ENCODE results near the gene SLC7A6OS.

DNA sequence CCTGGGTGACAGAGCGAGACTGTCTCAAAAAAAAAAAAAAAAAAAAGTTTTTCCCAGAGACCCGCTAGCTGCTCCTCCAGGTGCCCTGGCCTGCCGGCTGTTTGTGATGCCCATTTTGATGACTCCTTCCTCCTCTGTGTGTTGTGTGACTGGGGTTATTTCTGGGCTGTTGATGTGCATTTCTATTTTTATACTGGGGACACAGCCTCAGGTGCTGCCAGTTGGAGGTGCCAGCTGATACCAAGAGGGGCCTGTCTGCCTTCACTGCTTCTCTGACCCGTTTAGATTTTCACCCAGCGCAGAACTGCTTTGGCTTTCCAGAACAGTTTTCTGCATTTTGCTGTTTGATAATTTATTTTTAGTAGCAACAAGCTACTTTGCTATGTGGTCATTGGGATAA, 58.9 kb downstream of the SLC7A6OS start:
- no peak for TF ChIP-seq POLR2A (IDR thresholded peaks at IDR 0.05)
- TF ChIP-seq, protein P1, sequence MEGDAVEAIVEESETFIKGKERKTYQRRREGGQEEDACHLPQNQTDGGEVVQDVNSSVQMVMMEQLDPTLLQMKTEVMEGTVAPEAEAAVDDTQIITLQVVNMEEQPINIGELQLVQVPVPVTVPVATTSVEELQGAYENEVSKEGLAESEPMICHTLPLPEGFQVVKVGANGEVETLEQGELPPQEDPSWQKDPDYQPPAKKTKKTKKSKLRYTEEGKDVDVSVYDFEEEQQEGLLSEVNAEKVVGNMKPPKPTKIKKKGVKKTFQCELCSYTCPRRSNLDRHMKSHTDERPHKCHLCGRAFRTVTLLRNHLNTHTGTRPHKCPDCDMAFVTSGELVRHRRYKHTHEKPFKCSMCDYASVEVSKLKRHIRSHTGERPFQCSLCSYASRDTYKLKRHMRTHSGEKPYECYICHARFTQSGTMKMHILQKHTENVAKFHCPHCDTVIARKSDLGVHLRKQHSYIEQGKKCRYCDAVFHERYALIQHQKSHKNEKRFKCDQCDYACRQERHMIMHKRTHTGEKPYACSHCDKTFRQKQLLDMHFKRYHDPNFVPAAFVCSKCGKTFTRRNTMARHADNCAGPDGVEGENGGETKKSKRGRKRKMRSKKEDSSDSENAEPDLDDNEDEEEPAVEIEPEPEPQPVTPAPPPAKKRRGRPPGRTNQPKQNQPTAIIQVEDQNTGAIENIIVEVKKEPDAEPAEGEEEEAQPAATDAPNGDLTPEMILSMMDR (IDR thresholded peaks at IDR 0.05), result no peak
